NCI-H2107 (cell line): ENCODE results near the gene MSANTD2.
"Not testable (repeated sequence)": the region's sequence is repeated elsewhere in the genome, so short reads cannot be mapped to it uniquely, and the experiment has no call there.

Experiments used
- DNase-seq: peaks from one replicate; lab custom pipeline; 2025; lab: John Stamatoyannopoulos, UW

Gene MSANTD2

DNA sequence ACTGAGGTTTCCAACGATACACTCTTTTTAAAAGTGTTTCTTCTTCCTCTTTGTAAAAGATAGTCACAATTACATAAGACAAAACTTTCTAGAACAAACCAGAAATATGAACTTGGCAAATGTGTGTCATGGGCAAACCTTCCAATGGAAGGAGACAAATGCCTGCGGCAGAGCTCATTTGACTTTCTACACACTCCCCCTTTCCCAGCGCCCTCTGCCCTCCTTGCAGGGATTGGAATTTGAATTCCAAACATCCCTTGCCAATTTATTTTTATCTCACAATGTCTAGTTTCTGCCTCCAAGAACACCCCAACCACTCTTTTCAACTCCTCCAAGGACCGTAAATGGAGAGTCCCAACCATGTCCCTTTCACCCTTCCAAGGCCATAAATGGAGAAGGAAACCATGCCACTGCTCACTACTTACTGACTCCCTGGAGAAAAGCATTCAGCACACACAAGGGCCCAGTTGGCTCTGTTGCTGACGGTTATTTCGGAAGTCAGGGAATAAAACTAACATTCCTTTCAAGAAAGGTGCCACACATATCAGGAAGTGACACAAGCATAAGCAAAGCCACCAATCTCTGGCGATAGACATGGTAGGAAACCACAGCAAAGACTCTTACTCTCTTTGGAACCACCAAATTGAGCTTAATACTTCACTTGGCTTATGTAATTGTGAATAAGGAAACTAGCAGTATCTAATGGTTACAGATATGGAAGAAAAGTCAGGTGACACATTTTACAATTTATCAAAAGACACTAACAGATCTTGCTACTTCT lies 23.2 kb downstream of the MSANTD2 start:
- no peak for DNase-seq

DNA sequence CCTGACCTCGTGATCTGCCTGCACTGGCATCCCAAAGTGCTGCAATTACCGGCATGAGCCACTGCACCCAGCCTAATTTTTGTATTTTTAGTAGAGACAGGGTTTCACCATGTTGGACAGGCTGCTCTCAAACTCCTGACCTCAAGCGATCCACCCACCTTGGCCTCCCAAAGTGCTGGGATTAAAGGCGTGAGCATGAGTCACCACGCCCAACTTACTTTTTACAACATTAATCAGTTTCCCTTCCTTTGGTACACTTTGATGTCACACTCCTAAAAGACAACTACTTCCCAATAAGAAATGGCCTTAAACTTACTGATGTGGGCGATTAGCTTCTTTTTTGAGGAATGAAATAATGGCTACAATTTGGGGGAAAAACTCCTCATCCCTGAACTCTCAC lies 29.2 kb downstream of the MSANTD2 start:
- not testable (repeated sequence) for DNase-seq

DNA sequence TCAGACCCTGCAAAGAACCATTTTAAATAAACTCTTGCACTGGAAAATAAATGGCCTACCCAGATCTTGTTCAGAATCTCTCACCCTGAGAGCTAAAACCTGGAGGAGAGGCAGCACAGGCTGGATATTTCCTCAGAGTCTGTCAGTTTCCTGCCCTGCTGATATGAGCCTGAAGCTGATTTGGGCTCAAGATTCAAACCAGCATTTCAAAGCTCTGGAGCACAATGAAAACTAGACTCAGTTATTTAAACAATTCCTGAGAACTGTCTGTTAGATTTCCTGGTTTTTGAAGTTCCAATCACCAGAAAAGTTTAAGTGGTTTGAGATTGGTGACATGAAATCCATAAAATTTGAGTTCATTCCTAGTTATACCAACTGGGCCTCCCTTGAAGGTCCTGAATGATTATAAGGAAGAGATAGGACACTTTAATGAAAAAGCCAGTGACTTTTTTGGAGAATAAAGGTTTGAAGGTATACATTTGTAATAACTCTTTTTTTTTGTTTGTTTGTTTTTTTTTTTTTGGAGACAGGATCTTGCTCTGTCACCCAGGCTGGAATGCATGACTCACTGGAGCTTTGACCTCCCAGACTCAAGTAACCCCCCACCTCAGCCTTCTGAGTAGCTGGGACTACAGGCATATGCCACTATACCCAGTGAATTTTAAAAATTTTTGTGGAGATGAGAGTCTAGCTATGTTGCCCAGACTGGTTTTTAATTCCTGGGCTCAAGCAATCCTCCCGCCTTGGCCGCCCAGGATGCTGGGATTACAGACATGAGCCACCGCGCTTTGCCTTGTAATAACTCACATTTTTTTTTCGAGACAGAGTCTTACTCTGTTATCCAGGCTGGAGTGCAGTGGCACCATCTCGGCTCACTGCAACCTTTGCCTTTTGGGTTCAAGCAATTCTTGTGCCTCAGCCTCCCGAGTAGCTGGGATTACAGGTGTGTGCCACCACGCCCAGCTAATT lies 30.1 kb downstream of the MSANTD2 start:
- DNase-seq = no peak

DNA sequence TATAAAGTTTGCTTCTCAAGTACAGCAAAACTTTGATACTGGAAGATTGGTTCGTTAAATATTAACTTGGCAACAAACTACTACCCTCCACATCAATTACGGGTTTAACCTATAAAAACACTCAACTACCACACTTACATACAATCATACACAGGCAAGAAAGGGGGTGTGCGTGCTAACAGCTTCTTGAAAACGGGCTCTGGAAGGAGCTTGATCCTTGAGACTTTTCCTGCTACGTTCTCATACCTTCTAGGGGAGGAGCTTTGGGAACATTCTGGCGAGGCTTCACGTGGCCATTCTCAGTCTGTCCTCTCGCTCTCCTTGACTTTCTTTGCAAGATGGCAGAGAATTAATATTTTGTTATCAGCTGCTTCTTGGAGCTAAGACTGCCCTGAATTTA lies 31.3 kb downstream of the MSANTD2 start:
- DNase-seq = no peak

DNA sequence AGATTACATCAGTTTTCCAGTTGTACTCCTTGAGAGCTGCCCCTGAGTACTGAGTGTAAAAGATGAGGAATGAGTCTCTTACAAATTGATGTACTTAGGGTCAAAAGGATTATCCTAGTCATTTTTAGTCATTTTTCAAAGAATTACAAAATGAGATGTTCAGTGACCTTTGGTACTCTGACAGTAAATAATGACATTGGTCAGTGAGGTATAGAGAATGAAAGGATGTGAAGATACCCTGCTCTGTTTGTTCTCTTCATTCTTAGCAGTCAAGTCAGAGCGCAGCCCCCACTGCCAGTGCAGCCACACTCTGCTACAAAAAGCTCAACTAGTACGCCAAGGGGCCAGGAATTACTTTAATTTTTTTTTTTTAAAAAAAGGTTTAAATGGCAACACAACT lies 34.0 kb downstream of the MSANTD2 start:
- no peak for DNase-seq

DNA sequence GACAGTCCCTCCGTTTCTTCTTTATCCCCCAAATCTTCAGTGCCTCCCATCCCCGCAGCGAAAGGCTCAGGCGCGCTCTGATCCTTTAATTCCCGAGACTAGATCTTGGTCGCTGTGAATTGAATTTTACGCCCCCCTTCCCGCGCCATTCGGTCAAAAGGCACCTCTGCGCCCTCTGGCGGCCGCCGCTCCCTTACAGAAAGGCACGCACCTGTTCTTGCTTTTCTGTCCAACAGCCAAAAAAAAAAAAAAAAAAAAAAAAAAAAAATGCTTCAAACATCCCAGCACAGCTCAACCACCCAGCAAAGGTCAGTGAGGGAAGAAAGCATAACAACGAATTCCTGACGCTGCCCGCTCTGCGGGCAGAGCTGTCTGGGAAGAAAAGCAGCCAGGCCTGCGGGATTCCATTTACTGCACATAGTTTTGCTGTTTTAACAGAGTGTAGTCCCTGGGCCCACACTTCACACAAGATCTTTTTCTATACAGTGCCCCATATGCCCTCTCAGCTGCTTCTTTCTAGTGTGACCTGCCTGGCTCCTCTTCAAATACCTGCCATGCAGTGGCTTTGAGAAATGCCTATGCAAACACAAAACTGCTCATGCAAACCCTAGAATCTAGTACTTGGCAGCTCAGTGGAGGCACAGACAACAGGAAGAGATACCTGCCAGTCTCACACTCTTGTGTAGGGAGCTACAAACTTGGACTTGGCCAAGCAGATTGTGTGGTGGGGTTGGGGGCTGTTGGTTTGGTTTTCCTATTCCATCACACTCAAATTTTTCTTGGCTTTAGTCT lies 36.9 kb downstream of the MSANTD2 start:
- no peak for DNase-seq

DNA sequence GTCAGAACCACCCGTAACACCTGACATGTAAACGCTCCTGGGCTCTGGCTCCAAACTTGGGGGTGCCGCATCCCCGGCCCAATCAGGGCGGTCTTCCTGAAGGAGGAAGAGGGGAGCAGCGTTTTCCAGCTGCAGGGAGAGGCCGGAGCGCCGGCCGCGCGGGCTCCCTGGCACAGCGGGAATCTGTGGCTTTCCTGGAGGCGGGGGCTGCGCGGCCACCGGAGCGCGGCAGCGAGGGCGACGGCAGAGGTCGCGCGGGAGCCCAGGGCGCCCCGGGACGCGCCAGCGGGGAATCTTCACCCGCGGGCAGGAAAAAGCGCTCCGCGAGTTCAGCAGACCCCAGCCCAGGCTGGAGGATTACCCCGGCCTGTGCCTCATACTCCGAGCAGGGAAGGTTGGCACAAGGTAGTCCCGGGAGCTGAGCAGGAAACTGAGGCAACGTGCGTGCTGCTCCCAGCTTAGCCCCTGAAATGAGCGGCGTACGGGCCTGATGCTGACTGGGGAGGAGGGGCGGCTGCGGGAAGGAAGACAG lies 37.5 kb downstream of the MSANTD2 start:
- no peak for DNase-seq

DNA sequence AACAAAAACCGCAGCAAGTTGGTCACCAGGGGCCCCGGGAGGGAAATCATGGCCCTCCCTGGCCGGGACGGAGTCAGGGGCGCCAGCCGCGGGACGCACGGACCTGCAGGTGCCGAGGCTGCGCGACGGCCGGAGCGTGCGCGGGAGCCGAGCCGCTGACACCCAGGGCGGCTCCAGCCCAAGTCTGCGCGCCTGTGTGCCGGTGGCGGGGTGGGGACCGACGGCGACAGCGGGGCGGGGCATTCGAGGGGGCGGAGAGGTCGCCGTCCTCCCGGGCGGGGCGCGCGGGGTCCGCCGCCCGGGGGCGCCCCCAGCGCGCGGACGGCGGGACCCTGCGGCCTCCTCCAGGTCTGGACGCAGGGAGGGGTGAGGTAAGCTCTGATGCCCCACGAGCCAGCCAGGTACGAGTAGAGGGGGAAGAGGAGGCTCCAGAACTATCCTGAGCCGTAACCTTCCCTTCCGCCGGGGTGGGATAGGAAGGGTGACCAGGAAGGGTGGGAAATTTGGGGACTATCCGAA lies 38.0 kb downstream of the MSANTD2 start, which contains the start of gene ESAM:
TSS of gene ESAM (minus strand) at position 186 of the 519 bp plus-strand sequence. CDS start at position 50, 136 bp downstream.
- DNase-seq = no peak

DNA sequence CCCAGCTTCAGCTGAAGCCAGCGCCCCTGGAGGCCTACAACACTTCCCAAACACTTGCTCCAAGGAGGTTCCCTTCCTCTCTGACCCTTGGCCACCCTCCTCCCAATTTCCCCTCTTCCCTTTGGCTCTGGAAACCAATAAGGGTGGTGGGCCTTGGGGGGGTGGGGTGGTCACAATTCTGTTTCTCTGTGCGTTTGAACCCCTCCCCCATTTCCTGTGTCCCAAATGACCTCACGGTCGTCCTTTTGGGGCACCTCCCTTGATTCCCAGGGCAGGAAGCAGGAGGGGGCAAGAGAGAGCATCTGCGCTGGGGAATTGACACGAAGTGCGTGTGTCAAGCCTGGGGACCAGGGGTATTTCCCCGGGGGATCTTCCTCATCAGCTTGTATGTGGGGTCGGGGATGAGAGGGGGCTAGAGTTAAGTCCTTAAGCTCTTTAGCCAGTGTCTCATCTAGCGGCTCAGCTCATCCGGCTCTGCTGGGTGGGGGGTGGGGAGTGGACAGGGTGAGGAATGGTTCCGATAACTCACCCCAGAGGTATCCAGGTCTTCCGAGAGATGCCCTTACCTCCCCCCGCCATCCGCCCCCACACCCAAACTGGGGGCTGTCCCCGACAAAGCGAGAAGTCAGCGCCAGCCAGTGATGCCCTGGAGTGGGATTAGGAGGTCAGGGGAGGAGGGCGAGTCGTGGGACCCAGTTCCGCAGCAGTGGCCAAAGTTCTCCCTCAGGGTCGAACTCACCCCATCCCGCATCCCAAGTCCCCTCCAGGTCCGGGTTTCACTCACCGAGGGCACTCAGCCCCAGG lies 38.7 kb downstream of the MSANTD2 start:
- no peak for DNase-seq

DNA sequence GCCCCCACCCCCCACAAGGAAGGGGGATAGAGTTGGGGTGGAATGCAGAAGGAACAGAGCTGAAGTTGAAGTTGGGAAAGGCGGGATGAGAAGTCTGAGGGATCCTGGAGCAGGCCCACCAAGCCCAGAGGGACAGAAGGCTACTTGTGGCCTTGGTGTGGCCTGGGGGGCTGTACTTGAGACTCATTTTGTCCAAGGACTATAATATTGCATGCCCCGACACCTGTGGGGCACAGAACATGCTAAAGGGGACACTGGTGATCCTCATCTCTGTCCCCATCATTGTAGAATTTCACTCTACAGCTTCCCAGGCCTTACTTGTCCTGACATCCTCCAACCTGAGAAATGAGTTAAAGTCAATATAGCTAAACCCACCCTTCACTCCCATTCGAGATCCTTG lies 39.4 kb downstream of the MSANTD2 start:
- DNase-seq = no peak

DNA sequence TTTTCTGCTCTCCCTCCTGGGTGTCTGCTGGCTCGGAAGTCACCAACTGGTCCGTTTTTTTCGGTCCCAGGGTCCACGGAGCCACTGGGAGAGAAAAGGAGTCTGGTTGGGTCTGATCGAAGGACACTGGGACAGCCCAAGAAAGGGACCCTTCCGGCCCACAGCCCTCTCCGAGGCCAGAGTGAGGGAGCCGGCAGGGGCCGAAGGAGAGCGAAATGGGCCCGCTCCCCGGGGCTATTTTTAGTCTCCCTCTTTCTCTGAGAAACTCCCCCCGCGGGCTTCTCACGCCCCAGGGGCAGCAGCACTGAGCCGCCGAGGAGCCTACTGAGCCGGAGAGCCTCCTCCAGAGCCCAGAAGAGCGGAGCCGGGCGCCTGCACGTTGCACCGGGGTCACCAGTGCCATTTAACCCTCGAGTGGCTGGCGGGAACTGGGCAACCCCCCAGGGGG lies 40.0 kb downstream of the MSANTD2 start:
- no peak for DNase-seq

DNA sequence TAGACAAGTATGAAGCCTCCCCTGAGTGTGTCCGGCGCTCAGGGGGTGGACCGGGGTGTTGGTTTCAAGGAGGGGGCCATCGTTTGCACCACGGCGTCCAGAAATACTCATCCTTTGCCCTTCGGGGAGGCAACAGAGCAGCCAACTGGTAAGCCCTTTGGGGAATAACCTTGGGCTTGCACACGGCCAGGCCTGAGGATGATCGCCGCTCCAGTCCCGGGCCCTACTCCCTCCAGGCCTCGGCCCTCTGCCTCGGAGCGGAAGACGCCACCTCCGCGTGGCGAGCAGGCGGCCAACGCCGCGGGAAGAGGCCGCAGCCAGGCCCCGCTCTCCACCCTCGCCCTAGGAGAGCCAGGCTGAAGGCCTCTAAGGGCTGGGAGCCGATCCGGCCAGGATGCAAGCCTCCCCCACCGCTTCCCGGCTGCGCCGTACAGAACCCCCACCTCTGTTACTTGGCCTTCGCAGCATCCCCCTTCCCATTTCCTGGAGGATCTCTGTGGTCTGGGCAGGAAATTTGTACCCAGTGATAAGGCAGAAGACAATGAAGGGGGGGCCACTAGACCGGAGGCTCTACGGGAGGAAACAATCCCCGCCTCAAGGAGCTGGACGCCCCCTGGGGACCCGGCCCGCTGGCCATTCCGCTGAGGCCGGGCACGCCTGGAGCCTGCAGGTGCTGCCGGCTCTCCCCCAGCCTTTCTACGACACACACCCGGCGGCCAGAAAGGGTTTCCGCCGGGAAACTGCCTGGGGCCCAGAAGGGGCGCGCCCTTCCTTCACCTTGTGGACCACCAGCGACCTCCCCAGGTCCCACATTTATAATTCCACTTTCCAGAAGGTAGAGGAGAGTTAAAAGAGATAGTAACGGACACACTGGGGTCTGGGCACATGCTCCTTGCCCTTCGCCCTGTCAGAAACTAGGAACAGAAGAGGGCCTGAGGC lies 40.7 kb downstream of the MSANTD2 start:
- DNase-seq = no peak

DNA sequence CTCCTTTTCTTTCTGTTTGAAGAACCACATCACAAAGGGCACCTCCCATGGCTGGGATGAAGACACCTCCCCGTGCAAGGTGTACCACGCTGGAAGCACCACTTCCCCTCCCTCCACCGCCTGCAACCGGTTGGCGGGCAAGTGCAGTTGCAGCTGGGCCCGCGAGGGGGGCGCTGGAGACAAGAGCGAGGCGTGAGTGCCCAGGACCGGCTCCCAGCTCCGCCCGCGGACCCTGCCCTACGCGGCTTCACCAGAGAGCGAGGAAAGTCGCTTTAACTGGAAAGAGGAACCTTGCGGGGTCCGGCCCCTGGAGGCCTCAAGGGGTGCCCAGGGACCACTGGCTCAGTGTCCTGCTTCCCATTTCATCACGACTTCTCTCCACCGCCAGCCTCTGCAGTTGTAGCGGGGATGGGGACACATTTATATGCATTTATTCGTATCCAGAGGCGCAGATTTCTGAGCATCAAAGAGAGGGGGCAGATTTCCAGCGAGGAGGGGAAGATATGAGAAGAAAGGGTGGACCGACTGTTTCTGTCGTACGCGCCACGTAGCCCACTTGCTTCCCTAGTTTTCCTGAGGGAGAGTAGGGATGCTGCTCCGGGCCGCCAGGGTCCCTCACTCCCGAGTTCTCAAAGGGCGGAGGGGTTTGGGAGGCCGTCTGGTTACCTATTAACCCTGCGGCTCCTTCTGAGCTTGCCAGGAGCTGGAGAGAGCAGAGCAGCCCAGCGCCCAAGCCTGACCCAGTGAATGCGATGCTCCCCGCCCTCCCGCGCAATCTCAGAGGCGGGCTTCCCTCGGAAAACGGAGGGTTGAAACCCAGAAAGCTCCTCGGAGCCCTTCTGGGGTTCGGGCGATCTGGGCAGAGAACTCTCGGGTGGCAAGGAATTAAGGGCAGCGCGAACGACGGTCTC lies 41.6 kb downstream of the MSANTD2 start:
- no peak for DNase-seq

DNA sequence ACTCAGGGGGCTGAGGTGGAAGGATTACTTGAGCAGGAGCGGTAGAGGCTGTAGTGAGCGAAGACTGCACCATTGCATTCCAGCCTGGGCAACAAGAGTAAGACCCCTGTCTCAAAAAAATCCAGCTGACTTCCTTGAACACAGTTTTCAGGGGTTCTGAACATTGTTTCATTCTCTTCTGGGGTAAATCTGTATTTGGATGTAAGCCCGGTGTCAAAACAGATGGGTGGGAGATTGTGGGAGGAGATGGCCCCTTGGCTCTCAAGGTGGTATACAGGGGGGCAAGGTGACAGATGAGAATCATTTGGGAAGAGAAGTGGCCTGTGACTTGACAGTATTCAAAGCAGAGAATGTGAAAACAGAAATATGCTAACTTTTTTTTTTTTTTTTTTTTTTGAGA lies 42.9 kb downstream of the MSANTD2 start:
- DNase-seq = no peak

DNA sequence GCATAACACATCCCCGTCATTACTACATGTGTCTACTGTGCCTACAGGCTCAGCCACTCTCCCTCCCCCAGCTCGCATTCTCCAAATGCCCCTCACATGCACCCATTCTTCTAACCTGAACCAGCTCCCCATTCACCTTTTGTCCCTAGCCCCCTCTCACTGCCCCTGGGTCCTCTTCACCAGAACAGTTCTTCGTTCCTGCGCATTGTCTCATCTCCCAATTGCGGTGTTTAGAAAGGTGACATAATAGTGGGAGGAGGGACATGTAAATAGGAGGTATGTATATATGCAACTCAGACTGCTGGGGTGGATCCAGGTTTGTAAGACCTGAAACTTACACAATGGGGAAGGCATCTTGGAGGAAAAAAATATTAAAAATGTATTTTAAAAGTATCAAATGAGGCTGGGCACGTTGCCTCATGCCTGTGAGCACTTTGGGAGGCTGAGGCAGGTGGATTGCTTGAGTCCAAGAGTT lies 43.4 kb downstream of the MSANTD2 start:
- DNase-seq = no peak

DNA sequence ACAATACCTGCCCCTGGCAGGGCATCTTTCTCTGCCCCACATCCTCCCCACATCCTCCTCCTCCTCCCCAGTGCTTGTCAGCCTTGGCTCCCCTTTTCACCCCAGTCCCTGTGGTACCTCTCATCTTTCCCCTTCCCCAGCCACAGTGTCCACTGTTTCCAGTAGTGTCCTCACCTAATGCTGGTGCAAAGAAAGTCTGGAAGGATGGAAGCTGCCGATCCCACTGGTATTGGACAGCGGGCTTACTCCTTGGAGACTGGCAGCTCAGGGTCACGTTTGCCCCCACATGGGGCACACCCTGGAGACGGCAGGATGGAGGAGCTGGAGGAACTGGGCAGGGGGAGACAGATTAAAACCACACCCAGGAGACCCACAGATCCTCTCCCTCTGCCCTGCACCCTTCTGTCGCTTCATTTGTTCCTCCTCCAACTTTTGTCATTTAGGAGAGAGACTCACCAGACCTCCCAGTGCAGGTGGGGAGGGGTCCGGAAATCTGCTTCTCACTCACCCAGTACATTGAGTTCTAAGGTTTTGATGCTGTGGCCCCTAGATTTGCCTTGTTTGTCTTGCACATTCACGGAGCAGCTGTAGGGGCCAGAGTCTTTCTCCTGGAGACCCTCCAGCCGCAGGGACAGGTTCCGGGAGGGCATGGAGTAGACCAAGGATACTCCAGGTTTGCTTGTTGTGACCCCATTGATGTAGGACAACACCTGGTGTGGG lies 44.0 kb downstream of the MSANTD2 start:
- no peak for DNase-seq

DNA sequence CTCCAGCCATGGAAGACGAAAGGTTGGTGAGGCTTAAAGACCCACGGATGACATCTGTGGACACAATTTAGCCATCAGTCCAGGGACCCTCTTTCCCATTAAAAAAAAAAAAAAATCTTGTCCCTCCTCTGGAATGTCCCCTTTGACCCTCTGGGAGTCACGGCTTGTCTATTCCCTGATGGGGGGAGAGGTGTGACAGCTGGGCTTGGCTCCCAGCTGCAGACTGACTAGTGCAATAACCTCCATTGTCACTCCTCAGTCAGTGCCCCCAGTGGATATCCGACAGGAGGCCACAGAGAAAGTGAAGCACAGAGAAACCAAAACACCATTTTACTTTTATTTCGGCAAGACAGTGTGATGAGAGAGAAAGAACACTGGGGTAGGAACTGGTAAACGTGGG lies 45.5 kb downstream of the MSANTD2 start:
- DNase-seq = no peak

DNA sequence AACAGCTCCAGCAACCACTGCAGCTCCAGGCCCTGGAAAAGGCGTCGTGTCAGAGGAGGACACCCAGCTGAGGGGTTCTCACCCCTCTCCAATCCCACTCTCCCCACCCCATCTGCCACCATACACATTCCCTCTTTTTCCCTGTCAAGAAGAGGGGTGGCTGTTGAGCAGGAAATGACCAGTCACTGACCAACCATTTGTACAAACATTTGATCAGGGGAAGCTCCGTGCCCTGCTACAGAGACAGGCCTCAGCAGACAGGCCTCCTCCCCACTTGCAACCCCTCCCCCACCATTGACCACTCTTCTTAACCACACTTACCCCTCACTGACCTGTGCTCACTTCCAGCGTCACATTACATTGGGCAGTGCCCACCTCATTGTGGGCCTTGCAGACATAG lies 45.9 kb downstream of the MSANTD2 start:
- DNase-seq = no peak
